H1 (cell line): ENCODE measurements around the gene GABRR1. TPM values are rescaled to one million over a fixed set of nuclear protein-coding genes. Genes with fewer than 3 reads are reported as not detected.

ENCODE experiments used
- CTCF ChIA-PET: fragments of 300-600 bp; sonication (Branson Sonifier 250); formaldehyde crosslinking; loops from one replicate; lab custom pipeline; 2021; ENCODE audit not compliant: partially characterized antibody; lab: Charles Lee
- POLR2A ChIA-PET: fragments of 300-600 bp; sonication (Branson Sonifier 250); formaldehyde crosslinking; loops from one replicate; lab custom pipeline; 2021; ENCODE audit warnings: inconsistent platforms; ENCODE audit not compliant: partially characterized antibody; lab: Charles Lee
- DNase-seq, 2 experiments: peaks; one replicate each; pipeline versions ENCODE4 v3.0.0 to v3.0.0-alpha.2; 2010 to 2022; ENCODE audit warnings: low spot score in 2 of 2, low read depth in 1 of 2, mixed read lengths in 1 of 2
- FAIRE-seq: peaks from 2 replicates; lab custom pipeline; 2011; peaks lifted over from hg19 to GRCh38; lab: Jason Lieb, UNC
- H2AFZ ChIP-seq: 2 replicates; pipeline ENCODE4 v1.8.1; 2012; ENCODE audit warnings: low read length, inconsistent platforms
- H2AK5ac ChIP-seq: 2 replicates; pipeline ENCODE4 v1.6.1; 2013; ENCODE audit warnings: low read depth, low read length
- H2BK120ac ChIP-seq: replicated peaks from 2 replicates; pipeline ENCODE3; 2013; ENCODE audit warnings: low read depth, low read length, inconsistent platforms
- H2BK12ac ChIP-seq: 2 replicates; pipeline ENCODE4 v1.6.1; 2013; ENCODE audit warnings: low read depth, low read length
- H2BK15ac ChIP-seq: 2 replicates; pipeline ENCODE4 v1.6.1; 2013; ENCODE audit warnings: low read length
- H2BK20ac ChIP-seq: 2 replicates; pipeline ENCODE4 v1.6.1; 2013; ENCODE audit warnings: low read length
- H2BK5ac ChIP-seq: 2 replicates; pipeline ENCODE4 v1.6.1; 2013; ENCODE audit warnings: low read depth, low read length
- H3K14ac ChIP-seq: 2 replicates; pipeline ENCODE4 v1.6.1; 2013; ENCODE audit warnings: inconsistent platforms; ENCODE audit not compliant: insufficient read length
- H3K18ac ChIP-seq: 2 replicates; pipeline ENCODE4 v1.6.1; 2013; ENCODE audit warnings: low read length; ENCODE audit errors: extremely low read depth
- H3K23ac ChIP-seq: 2 replicates; pipeline ENCODE4 v1.6.1; 2013; ENCODE audit warnings: inconsistent platforms; ENCODE audit not compliant: insufficient read length
- H3K23me2 ChIP-seq: 2 replicates; pipeline ENCODE4 v1.6.1; 2013; ENCODE audit warnings: low read depth, low read length
- H3K27ac ChIP-seq: 2 replicates; pipeline ENCODE4 v1.6.1; 2011; ENCODE audit warnings: low read depth, low read length, inconsistent platforms
- H3K27me3 ChIP-seq, 4 experiments: replicated peaks in 1 of 4; 1 replicate in 1 of 4; 2 replicates in 3 of 4; pipeline versions ENCODE4 v1.6.1 to v1.8.1; 2011 to 2013; ENCODE audit warnings: low read length in 3 of 4, mild to moderate bottlenecking in 3 of 4, inconsistent platforms in 2 of 4, mixed read lengths in 2 of 4, moderate library complexity in 1 of 4; ENCODE audit not compliant: control insufficient read depth in 3 of 4, insufficient read depth in 3 of 4; ENCODE audit errors: extremely low read depth in 1 of 4
- H3K36me3 ChIP-seq, 4 experiments: 2 replicates each; pipeline versions ENCODE4 v1.6.1 to v1.8.1; 2011 to 2013; ENCODE audit warnings: mild to moderate bottlenecking in 4 of 4, low read length in 3 of 4, moderate library complexity in 2 of 4, control low read depth in 1 of 4, inconsistent platforms in 1 of 4; ENCODE audit not compliant: insufficient read depth in 4 of 4, control insufficient read depth in 2 of 4
- H3K4ac ChIP-seq: replicated peaks from 2 replicates; pipeline ENCODE3; 2013; ENCODE audit warnings: low read length, low read depth, mixed read lengths, inconsistent platforms; ENCODE audit not compliant: insufficient read length
- H3K4me1 ChIP-seq, 4 experiments: replicated peaks in 1 of 4; 1 replicate in 1 of 4; 2 replicates in 3 of 4; pipeline versions ENCODE4 v1.6.1 to v1.8.1; 2011 to 2013; ENCODE audit warnings: low read length in 3 of 4, inconsistent platforms in 2 of 4, mixed read lengths in 1 of 4; ENCODE audit not compliant: insufficient read depth in 4 of 4, control insufficient read depth in 3 of 4
- H3K4me2 ChIP-seq, 2 experiments: 2 replicates each; pipeline versions ENCODE4 v1.6.1 to v1.8.1; 2011 to 2013; ENCODE audit warnings: low read depth in 2 of 2, low read length in 2 of 2, control low read depth in 1 of 2, inconsistent platforms in 1 of 2, mild to moderate bottlenecking in 1 of 2; ENCODE audit not compliant: insufficient read depth in 1 of 2
- H3K4me3 ChIP-seq, 4 experiments: fragments of 200-600, 300-600 bp in 1 of 4; sonication (generic), shearing (Covaris generic), sonication (Bioruptor Twin) in 1 of 4; 2 replicates each; pipeline versions ENCODE4 v1.5.1 to v1.8.1; 2011 to 2016; ENCODE audit warnings: low read length in 4 of 4, low read depth in 3 of 4, control low read depth in 2 of 4, inconsistent platforms in 2 of 4, mild to moderate bottlenecking in 2 of 4, mixed read lengths in 1 of 4, moderate library complexity in 1 of 4; ENCODE audit not compliant: insufficient read depth in 2 of 4; ENCODE audit errors: extremely low read depth in 1 of 4
- H3K56ac ChIP-seq: replicated peaks from 2 replicates; pipeline ENCODE3; 2013; ENCODE audit warnings: low read depth, mild to moderate bottlenecking, mixed read lengths, low read length, inconsistent platforms; ENCODE audit not compliant: insufficient read length
- H3K79me1 ChIP-seq: 2 replicates; pipeline ENCODE4 v1.6.1; 2013; ENCODE audit warnings: low read depth, low read length, control low read depth
- H3K79me2 ChIP-seq, 2 experiments: 2 replicates each; pipeline versions ENCODE4 v1.6.1 to v1.8.1; 2012 to 2013; ENCODE audit warnings: low read length in 2 of 2, mild to moderate bottlenecking in 2 of 2, inconsistent platforms in 1 of 2; ENCODE audit not compliant: insufficient read depth in 2 of 2, control insufficient read depth in 1 of 2
- H3K9ac ChIP-seq, 4 experiments: replicated peaks in 1 of 4; 1 replicate in 1 of 4; 2 replicates in 3 of 4; pipeline versions ENCODE4 v1.6.1 to v1.8.1; 2011 to 2013; ENCODE audit warnings: low read depth in 3 of 4, low read length in 3 of 4, control low read depth in 2 of 4, mild to moderate bottlenecking in 2 of 4, moderate library complexity in 2 of 4, inconsistent platforms in 1 of 4; ENCODE audit errors: extremely low read depth in 1 of 4
- H3K9me3 ChIP-seq, 2 experiments: 2 replicates each; pipeline versions ENCODE4 v1.6.1 to v1.8.1; 2012 to 2013; ENCODE audit warnings: mild to moderate bottlenecking in 2 of 2, moderate library complexity in 2 of 2, control low read depth in 1 of 2, inconsistent platforms in 1 of 2, low read depth in 1 of 2, low read length in 1 of 2, mixed read lengths in 1 of 2; ENCODE audit not compliant: insufficient read depth in 2 of 2
- H4K20me1 ChIP-seq, 2 experiments: replicated peaks in 1 of 2; 2 replicates each; pipeline versions ENCODE3 to v1.8.1; 2011 to 2013; ENCODE audit warnings: inconsistent platforms in 2 of 2, low read length in 2 of 2, mild to moderate bottlenecking in 1 of 2; ENCODE audit not compliant: insufficient read depth in 2 of 2, control insufficient read depth in 1 of 2
- H4K5ac ChIP-seq: 2 replicates; pipeline ENCODE4 v1.6.1; 2013; ENCODE audit warnings: low read length, low read depth, mixed read lengths, inconsistent platforms; ENCODE audit not compliant: insufficient read length
- H4K8ac ChIP-seq: 2 replicates; pipeline ENCODE4 v1.8.0; 2013; ENCODE audit warnings: mild to moderate bottlenecking, moderate library complexity, low read length, inconsistent platforms; ENCODE audit not compliant: insufficient read depth; ENCODE audit errors: extremely low read depth
- H4K91ac ChIP-seq: replicated peaks from 2 replicates; pipeline ENCODE3; 2013; ENCODE audit warnings: low read length, mixed read lengths, inconsistent platforms; ENCODE audit not compliant: insufficient read length
- BACH1 ChIP-seq: IDR thresholded peaks from 2 replicates; pipeline ENCODE4 v1.6.1; 2012; ENCODE audit warnings: low read length, improper control_type of control experiment
- BRCA1 ChIP-seq: IDR thresholded peaks from 2 replicates; pipeline ENCODE4 v1.6.1; 2012; ENCODE audit warnings: low read depth, low read length, improper control_type of control experiment
- EGR1 ChIP-seq: IDR thresholded peaks from 2 replicates; pipeline ENCODE4 v1.6.1; 2011; ENCODE audit warnings: low read depth, low read length, borderline replicate concordance
- EP300 ChIP-seq, 2 experiments: IDR thresholded peaks; 1 replicate in 1 of 2; 2 replicates in 1 of 2; pipeline ENCODE4 v1.6.1; 2011 to 2012; ENCODE audit warnings: low read depth in 2 of 2, low read length in 2 of 2, mild to moderate bottlenecking in 2 of 2, borderline replicate concordance in 1 of 2, inconsistent platforms in 1 of 2, moderate library complexity in 1 of 2
- JUN ChIP-seq: IDR thresholded peaks from 2 replicates; pipeline ENCODE4 v1.6.1; 2011; ENCODE audit warnings: low read depth, mild to moderate bottlenecking, improper control_type of control experiment, low read length
- POLR2A ChIP-seq, 2 experiments: IDR thresholded peaks; 1 replicate in 1 of 2; 2 replicates in 1 of 2; pipeline ENCODE4 v1.6.1; 2011; ENCODE audit warnings: low read depth in 2 of 2, low read length in 2 of 2, mild to moderate bottlenecking in 2 of 2; ENCODE audit errors: control extremely low read depth in 1 of 2
- RNF2 ChIP-seq: fragments of 200-900, 300-1000 bp; sonication (generic); IDR thresholded peaks from 2 replicates; pipeline ENCODE4 v1.7.1; 2016; ENCODE audit warnings: borderline replicate concordance, low read depth, mild to moderate bottlenecking, antibody characterized with exemption, low read length; ENCODE audit not compliant: poor library complexity, severe bottlenecking; ENCODE audit errors: missing control alignments
- TCF12 ChIP-seq: IDR thresholded peaks from 2 replicates; pipeline ENCODE4 v1.6.1; 2011; ENCODE audit warnings: low read depth, mild to moderate bottlenecking, low read length
- WGBS, 2 experiments: shearing (Covaris generic) in 1 of 2; methylation state at CpG; one replicate each; pipeline versions ENCODE4 v1.1.6 to v1.1.7; 2013 to 2015; ENCODE audit warnings: low lambda C conversion rate in 2 of 2, mixed read lengths in 2 of 2, inconsistent platforms in 1 of 2, low coverage in 1 of 2, missing lambda C conversion rate in 1 of 2; ENCODE audit not compliant: insufficient replicate concordance in 2 of 2, insufficient coverage in 1 of 2, insufficient read length in 1 of 2; ENCODE audit errors: extremely low coverage in 1 of 2, missing lambda C conversion rate in 1 of 2; 5-methylcytosine and 5-hydroxymethylcytosine counted together
- polyA plus RNA-seq, 7 experiments: library from polyadenylated mRNA; depleted of rRNA in 3 of 7; stranded (reverse) in 5 of 7; unstranded in 2 of 7; fragments of >200 nt in 5 of 7; fragments of 200-250 nt in 2 of 7; gene quantifications; 1 replicate in 5 of 7; 2 replicates in 1 of 7; 4 replicates in 1 of 7; pipeline versions ENCODE4 v1.2.1 to v1.2.3, GENCODE V29; 2011 to 2013; ENCODE audit warnings: missing spikeins in 2 of 7, mixed read lengths in 2 of 7
- total RNA-seq: library from RNA; stranded (reverse); fragmentation: NEBNext Ultra II Directional; extraction: Animal tissue kit (Norgen Biotek cat#: 25700); gene quantifications from 2 replicates; pipeline ENCODE4 v1.2.1, GENCODE V29; 2021
- TF ChIP-seq, protein P1 (sequence below): IDR thresholded peaks from 2 replicates; pipeline ENCODE4 v1.6.1; 2012; ENCODE audit warnings: inconsistent platforms
- TF ChIP-seq, protein P2 (sequence below): IDR thresholded peaks from 2 replicates; pipeline ENCODE4 v1.6.1; 2012; ENCODE audit warnings: inconsistent platforms

The GABRR1 gene
- total and polyA plus RNA-seq, 2 of the 8 experiments (the other 6 are each of a cell fraction or from before 2014, with no cell fraction given) = 0.60 to 0.63 TPM

DNA sequence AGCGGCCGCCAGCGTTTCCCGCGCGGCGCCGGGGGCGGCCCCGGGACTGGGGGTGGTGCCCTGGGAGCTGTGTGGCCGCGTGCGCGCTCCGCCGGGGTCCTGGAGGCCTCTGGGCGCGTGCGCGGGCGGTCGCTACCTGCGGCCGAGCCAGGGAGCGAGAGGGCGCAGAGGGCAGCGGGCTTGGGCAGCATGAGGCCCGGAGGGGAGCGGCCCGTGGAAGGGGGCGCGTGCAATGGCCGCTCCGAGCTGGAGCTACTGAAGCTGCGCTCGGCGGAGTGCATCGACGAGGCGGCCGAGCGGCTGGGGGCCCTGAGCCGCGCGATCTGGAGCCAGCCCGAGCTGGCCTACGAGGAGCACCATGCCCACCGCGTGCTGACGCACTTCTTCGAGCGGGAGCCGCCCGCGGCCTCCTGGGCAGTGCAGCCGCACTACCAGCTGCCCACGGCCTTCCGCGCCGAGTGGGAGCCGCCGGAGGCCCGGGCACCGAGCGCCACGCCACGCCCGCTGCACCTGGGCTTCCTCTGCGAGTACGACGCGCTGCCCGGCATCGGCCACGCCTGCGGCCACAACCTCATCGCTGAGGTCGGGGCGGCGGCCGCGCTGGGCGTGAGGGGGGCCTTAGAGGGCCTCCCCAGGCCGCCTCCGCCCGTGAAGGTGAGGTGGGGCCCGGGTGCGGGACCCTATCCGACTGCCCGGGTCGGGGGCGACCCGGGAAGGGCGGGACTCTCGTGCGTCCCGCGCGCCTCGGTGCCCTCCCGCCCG lies 71.0 kb downstream of the GABRR1 start, which contains the start of gene PM20D2:
PM20D2 (plus strand) TSS at position 100 of the 762 bp plus-strand sequence; CDS start at position 190, 90 bp downstream.
- Histone ChIP-seq H3K23ac (no peak within 1 kb of the TSS), H3K56ac (no peak within 1 kb of the TSS), H3K27me3 (peaks cover 7 to 34% (median 22%) of the 10 kb centered on the region in 4 experiments), H3K36me3 (no peaks in the 10 kb centered on the region), H4K8ac (peak within 1 kb of the TSS; percentile 95), H3K4me3 (peak within 1 kb of the TSS; percentile 51 to 69 (median 54)), H3K9ac (peak within 1 kb of the TSS; percentile 6 to 88 (median 66)), H2BK120ac (no peak within 1 kb of the TSS), H3K14ac (no peak within 1 kb of the TSS), H3K27ac (no peak within 1 kb of the TSS), H4K91ac (peak within 1 kb of the TSS; percentile 85), H4K5ac (peak within 1 kb of the TSS; percentile 52), H3K23me2 (peaks cover 13% of the 10 kb centered on the region; the same call in 1 of the 2 replicates), H2AFZ (peak within 1 kb of the TSS; percentile 84), H3K79me1 (no peaks in the 10 kb centered on the region), H3K18ac (peak within 1 kb of the TSS; percentile 78), H3K4me1 (peaks cover 0 to 3% (median 0%) of the 10 kb centered on the region in 4 experiments; a peak in 2 of 7 replicates), H2AK5ac (no peak within 1 kb of the TSS), H3K4ac (no peak within 1 kb of the TSS), H3K9me3 (no peaks in the 10 kb centered on the region), H2BK5ac (no peak within 1 kb of the TSS), H3K79me2 (no peaks in the 10 kb centered on the region), H2BK20ac (no peak within 1 kb of the TSS), H2BK12ac (peak within 1 kb of the TSS; percentile 23; the same call in 1 of the 2 replicates), H3K4me2 (peak within 1 kb of the TSS; percentile 64 to 82), H4K20me1 (no peaks in the 10 kb centered on the region), H2BK15ac (peak within 1 kb of the TSS; percentile 72; the same call in 1 of the 2 replicates)
- peak in 1 of 2 experiments; percentile 82 for DNase-seq
- no peak for FAIRE-seq
- 2% methylated on average over 71 of the region's 102 CpGs; no CpG with 5 or more reads in 1 of the 2 experiments for WGBS, 2 experiments
- CTCF ChIA-PET = interaction anchor here (0.7 to 2.3 kb wide), 5 partner anchors 9 to 256 kb away, joined by 3 to 8 read pairs (median 4); no protein-coding TSS in a partner anchor
- POLR2A ChIA-PET = interaction anchor here (1.3 to 1.5 kb wide), 2 partner anchors 29 to 163 kb away, joined by 3 to 5 read pairs; partner anchors contain the start of gene SRSF12
- no peak for TF ChIP-seq EGR1
- TF ChIP-seq JUN = no peak
- TF ChIP-seq BRCA1 = no peak
- no peak for TF ChIP-seq RNF2
- no peak for TF ChIP-seq EP300 (IDR thresholded peaks at IDR 0.05; ENCODE audit: borderline replicate concordance in 1 of 2, low read depth in 2 of 2, low read length in 2 of 2)
- no peak for TF ChIP-seq BACH1
- TF ChIP-seq, protein P1, sequence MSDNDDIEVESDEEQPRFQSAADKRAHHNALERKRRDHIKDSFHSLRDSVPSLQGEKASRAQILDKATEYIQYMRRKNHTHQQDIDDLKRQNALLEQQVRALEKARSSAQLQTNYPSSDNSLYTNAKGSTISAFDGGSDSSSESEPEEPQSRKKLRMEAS = peak; percentile 98
- TF ChIP-seq, protein P2, sequence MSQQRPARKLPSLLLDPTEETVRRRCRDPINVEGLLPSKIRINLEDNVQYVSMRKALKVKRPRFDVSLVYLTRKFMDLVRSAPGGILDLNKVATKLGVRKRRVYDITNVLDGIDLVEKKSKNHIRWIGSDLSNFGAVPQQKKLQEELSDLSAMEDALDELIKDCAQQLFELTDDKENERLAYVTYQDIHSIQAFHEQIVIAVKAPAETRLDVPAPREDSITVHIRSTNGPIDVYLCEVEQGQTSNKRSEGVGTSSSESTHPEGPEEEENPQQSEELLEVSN = peak; percentile 94
- no peak for TF ChIP-seq TCF12
- TF ChIP-seq POLR2A (IDR thresholded peaks at IDR 0.05; ENCODE audit: control extremely low read depth in 1 of 2, low read depth in 2 of 2, low read length in 2 of 2) = peak in 1 of 2 experiments; percentile 69; a peak in 1 of 3 replicates
